ENCODE results near the gene BAD.
A peak's percentile ranks its signal among the peaks of the same experiment; 100 is the strongest.

Gene BAD

GRCh38 chr11:64305691-64306562 lies 21.5 kb upstream of the BAD start:
- TF ChIP-seq CTCF (IDR thresholded peaks at IDR 0.05; ENCODE audit: low read depth, low read length, missing control alignments) = peak; percentile 24
- no peak for DNase-seq (ENCODE audit: extremely low read depth, low read depth)
- H3K4me3 ChIP-seq (replicated peaks; ENCODE audit: low read depth, low read length) = peak overlapping the region; percentile 79

GRCh38 chr11:64305075-64305690 lies 20.7 kb upstream of the BAD start, which contains the start of gene ESRRA:
TSS of gene ESRRA (plus strand) at chr11:64305524. CDS start at chr11:64307180, 1,656 bp downstream.
- no peak for TF ChIP-seq CTCF (IDR thresholded peaks at IDR 0.05; ENCODE audit: low read depth, low read length, missing control alignments)
- H3K4me3 ChIP-seq (replicated peaks; ENCODE audit: low read depth, low read length) = peak within 1 kb of the TSS; percentile 79
- peak; percentile 90 for DNase-seq (ENCODE audit: extremely low read depth, low read depth)

- peak overlapping the region; percentile 79 for H3K4me3 ChIP-seq (replicated peaks; ENCODE audit: low read depth, low read length)
- peak; percentile 79 for DNase-seq (ENCODE audit: extremely low read depth, low read depth)
- TF ChIP-seq CTCF (IDR thresholded peaks at IDR 0.05; ENCODE audit: low read depth, low read length, missing control alignments) = peak; percentile 93
These were observed 20.0 kb upstream of the BAD start for GRCh38 chr11:64304316-64305072.

- peak overlapping the region; percentile 79 for H3K4me3 ChIP-seq (replicated peaks; ENCODE audit: low read depth, low read length)
These were observed 19.5 kb upstream of the BAD start for GRCh38 chr11:64304032-64304315.

GRCh38 chr11:64303109-64304031 lies 18.9 kb upstream of the BAD start:
- DNase-seq (ENCODE audit: extremely low read depth, low read depth) = no peak
- no peak for TF ChIP-seq CTCF (IDR thresholded peaks at IDR 0.05; ENCODE audit: low read depth, low read length, missing control alignments)
- no peak overlapping the region for H3K4me3 ChIP-seq (replicated peaks; ENCODE audit: low read depth, low read length)

More at GRCh38 chr11:64304032-64304315, 19.5 kb upstream of the BAD start:
- TF ChIP-seq CTCF (IDR thresholded peaks at IDR 0.05; ENCODE audit: low read depth, low read length, missing control alignments) = no peak
- DNase-seq (ENCODE audit: extremely low read depth, low read depth) = no peak

Data from HFF-Myc (cell line).